HG03280 (cell line): ENCODE results near the gene ARID1B.

ENCODE experiments used
- ATAC-seq: cut with Tn5 transposase; IDR thresholded peaks from one replicate; pipeline ENCODE4 v1.9.1; 2021; ENCODE audit warnings: mild to moderate bottlenecking, moderate library complexity; ENCODE audit not compliant: unreplicated experiment

The ARID1B gene

DNA sequence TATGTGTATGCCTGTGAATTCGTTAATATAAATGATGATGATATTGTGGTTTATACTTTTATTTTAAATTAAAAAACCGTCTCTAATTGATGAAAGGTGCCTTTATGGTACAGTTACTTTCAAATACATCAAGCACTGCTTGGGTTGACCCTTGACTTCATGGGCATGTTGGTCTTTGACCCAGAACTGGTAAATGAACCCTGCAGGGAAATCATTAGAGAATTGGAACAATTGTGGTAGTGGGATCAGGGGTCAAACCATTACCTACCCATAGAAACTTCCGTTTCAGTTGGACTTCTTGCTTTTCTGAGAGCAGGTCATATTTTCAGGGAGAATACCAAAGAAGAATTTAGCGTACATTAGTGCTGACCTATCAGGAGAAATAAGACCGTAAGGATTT is 288.2 kb downstream of the ARID1B start:
- no peak for ATAC-seq

GRCh38 chr6:157066781-157067491 is 289.8 kb downstream of the ARID1B start:
- no peak for ATAC-seq

DNA sequence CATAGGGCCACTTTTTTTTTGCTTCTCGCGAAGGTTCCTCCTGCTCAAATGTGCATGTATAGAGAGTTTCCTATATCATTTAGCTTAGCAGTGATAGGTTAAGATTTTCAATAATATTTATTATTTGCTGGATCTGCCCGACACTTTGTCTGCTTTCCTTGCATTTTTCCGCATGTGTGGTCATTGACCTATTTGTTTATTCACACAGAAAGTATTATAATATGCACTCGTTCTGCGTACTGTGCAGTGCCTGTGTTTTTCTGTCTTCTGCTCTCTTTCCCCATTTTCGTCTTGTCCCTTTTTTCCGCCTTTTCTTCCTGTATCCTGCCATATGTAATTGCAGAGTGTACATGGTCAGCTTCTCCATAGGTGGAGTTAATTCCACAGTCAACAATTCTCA is 290.3 kb downstream of the ARID1B start:
- ATAC-seq = no peak

DNA sequence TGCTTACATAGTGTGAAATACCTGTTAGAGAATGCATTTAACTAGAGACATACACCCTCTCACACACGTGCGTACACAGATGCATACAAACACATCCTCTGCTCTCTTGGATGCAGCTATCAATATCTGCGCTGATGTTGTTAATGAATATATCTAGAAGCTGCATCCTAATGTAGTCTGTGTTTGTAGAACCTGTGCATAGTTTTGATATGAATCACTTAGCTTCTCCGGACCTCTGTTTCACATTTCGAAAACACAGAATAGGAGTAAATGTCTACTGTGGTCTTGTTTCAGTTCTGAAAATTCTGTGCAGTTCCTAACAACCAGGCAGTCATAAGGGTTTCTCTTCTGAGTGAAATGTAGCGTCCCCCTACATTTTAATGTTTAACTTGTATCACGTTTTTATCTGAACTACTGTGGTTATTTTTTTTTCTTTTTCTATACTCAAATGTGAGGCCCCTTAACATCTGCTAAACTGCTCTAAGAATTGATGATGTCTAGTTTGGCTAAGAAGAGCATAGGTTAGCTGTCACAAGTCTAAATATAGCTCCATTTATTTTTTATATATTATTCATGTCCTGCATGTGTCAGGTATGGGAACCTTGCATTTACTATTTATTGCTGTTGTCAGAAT is 291.6 kb downstream of the ARID1B start:
- peak; percentile 98 for ATAC-seq

GRCh38 chr6:157069585-157069984 is 292.4 kb downstream of the ARID1B start:
- no peak for ATAC-seq

- no peak for ATAC-seq
Measured at GRCh38 chr6:157070403-157071107, 293.4 kb downstream of the ARID1B start.

GRCh38 chr6:157072128-157072527 is 294.9 kb downstream of the ARID1B start:
- ATAC-seq = no peak

- no peak for ATAC-seq
Measured at GRCh38 chr6:157073596-157073995, 296.4 kb downstream of the ARID1B start.

- ATAC-seq = no peak
Measured at GRCh38 chr6:157074969-157075368, 297.8 kb downstream of the ARID1B start.

- ATAC-seq = peak; percentile 73
Measured at GRCh38 chr6:157075549-157076450, 298.6 kb downstream of the ARID1B start.

GRCh38 chr6:157076451-157076822 is 299.3 kb downstream of the ARID1B start:
- ATAC-seq = no peak

DNA sequence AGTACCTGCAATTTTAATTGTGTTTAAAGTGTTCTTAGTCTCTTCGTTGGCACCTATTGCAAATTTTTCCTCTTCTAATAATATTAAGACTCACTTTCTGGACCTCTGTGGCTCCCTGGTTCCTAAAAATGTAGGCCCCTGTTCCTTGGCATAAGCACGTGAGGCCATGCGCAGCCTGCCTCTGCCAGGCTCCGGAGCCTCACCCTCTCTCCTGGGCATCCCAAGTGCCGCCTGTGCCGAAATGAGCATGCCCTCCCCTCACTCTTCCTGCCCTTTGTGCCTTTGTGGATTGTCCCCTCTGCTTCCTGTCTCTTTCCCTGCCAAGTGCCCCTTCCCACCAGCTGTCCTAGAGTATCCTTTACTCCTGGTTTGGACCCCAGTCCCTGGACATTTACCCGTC is 300.1 kb downstream of the ARID1B start:
- no peak for ATAC-seq

- ATAC-seq = no peak
Measured at GRCh38 chr6:157078326-157078725, 301.1 kb downstream of the ARID1B start.

DNA sequence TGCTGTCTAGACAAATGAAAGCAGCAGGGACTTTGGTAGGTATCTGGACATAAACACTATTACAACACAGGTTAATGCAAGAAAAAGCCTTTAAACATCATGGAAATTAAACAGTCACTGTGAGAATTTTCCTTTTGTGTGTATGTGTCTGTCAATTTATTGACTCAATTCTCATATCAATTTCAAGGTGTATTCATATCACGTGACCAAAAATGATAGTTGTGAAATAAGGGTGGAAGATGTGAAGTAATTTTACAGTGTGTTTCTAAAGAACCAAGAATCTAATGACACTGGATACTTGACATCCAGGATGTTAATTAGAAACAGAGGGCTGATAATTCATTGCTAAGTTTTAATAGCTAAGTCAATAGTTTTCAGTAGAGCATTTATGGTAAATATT is 302.1 kb downstream of the ARID1B start:
- ATAC-seq = no peak

- no peak for ATAC-seq
Measured at GRCh38 chr6:157079771-157080170, 302.6 kb downstream of the ARID1B start.

GRCh38 chr6:157080986-157081391 is 303.8 kb downstream of the ARID1B start:
- ATAC-seq = no peak

DNA sequence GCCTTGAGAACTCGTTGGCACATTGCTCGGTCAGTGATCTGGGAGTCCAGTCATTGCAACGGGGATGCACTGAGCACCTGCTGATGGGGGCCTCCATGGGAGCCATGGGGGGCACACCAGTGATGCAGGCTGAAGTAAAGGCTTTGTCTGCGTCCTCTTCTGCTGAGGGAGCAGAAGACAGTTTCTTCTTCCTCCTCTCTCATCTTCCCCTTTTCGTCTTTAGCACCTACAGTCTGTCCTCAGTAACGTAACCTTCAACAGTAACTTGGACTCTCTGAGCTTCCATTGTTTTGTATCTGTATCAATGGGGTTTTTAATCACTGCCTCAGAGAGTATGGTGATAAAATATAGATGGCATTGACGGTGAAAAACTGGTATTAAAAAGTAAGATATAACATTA is 306.2 kb downstream of the ARID1B start:
- no peak for ATAC-seq

DNA sequence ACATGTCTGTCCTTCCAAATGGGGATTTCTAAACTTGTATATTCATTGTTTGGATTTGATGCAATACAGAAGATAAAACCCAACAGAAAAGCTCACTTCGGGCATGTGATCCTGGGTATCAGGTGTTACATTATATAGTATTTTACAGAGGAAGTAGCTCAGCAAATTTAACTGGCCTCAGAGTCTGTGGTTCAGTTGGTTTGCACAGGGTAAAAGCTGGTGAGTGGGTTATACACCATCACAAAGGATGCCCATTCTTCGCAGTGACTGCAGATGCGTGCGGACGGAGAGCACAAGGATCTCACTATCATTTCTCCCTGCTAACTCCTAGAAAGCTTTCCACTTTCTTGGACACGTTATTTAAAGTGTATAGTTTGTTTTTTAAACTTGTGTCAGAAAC is 309.5 kb downstream of the ARID1B start:
- no peak for ATAC-seq

GRCh38 chr6:157087974-157088373 is 310.8 kb downstream of the ARID1B start:
- no peak for ATAC-seq

- no peak for ATAC-seq
Measured at GRCh38 chr6:157088841-157089240, 311.7 kb downstream of the ARID1B start.

DNA sequence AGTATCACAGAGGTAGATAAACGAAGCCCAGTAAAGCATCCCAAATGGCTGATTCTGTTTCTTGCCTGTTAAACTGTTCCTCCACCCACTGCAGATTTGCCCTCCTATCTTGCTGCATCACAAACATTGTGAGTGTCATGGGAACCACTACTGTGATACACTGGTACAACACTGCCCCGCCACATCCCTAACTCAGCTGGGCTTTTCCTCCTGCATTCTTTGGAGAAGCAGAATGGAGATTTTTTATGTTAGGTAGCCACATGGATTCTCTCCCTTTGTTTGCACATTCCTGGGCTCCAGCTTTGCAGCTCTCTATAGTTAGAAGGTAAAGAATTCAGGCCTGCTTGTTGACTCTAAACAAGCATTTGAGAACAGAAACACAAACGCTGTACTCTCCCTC is 312.1 kb downstream of the ARID1B start:
- ATAC-seq = no peak
